Smooth muscle cell of the pulmonary artery (primary cell): Measurements from ENCODE around the gene SNRPB2. TPM values are rescaled to one million over a fixed set of nuclear protein-coding genes. Genes with fewer than 3 reads are reported as not detected.

Experiments
- total RNA-seq: library from RNA; depleted of rRNA; stranded (reverse); fragments of >200 nt; gene quantifications from 2 replicates; pipeline ENCODE4 v1.2.3, GENCODE V29; 2014

SNRPB2 gene
- total RNA-seq = 25.5 and 33.9 TPM in 2 replicates

DNA sequence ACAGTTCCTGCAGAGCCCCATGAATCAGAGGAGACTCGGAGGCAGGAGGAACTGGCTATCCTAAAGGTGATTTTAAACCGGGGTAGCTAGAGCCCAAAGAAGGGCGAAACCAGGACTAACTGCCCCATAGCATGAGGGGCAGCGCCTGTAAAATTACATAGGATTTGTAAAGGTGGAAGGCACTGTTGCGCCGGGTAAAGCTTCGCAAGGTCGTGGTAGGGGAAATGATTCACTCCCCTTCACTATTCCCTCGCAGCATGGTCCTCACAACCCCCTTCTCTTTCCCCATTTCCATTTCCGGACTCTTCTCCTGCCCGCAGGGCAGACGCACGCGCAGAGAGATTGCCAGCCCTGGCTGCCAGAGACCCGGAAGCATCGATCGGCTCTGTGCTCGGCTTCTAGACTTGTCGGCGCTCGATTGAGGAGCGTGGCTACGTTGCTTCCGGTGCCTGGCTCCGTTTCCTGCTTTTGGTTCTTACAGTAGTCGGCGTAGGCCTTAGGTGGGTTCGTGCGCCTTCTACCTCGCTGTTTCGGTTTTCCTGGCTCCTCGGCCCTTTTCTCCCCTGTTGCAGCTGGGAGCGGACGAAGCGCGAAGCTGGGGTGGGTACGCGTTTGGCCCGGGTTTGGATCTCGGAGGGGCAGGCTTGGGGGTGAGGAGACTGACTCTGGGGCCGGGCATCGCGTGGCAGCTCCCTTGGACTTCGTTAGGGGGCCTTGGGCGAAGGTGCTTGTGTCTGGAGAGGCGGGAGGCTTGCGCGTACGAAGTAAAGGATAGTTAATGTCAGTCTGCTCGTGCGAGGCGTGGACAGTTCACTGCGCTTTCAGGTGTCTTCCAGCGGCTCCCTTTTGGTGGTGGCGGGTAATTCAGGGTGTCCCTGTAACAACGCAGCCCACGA, at the start of gene SNRPB2:
TSS of gene SNRPB2 (plus strand) at position 462 of the 896 bp plus-strand sequence. CDS start 1,677 bp downstream, outside the sequence.

DNA sequence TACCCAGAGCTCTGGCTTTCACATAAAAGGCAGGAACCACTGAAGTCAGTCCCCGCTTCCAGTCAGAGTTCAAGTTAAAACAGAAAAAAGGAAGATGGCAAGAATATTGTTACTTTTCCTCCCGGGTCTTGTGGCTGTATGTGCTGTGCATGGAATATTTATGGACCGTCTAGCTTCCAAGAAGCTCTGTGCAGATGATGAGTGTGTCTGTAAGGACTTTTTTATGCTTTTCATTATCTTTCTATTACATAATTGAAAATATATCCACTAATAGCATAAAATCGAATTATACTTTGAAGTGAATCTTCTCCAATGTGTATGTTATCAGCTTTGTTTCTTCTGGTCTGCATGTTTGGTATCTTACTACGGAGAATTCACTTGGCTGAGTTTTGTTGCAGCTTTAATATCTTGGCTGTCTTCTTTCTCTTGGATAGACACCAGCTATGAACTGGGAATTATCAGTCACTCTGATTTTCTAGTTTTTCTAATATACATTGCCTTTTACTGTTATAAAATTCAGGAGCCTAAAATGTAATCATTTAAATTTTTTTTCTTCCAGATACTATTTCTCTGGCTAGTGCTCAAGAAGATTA, 18.6 kb downstream of the SNRPB2 start, which contains the start of gene OTOR:
TSS of gene OTOR (plus strand) at position 51 of the 593 bp plus-strand sequence. CDS start at position 95, 44 bp downstream.

Other genes with a start within 250 kb of the SNRPB2 start
- 12.9 and 13.1 TPM in 2 replicates for gene KIF16B, start 156.6 kb upstream of the SNRPB2 start, total RNA-seq
- gene OTOR, start 18.3 kb downstream of the SNRPB2 start, total RNA-seq = not detected in 2 replicates